HG02798 (cell line): ENCODE results near the gene AKR7A3.
"Not testable (repeated sequence)": the region's sequence is repeated elsewhere in the genome, so short reads cannot be mapped to it uniquely, and the experiment has no call there.

ENCODE experiments used
- ATAC-seq: cut with Tn5 transposase; IDR thresholded peaks from one replicate; pipeline ENCODE4 v1.9.1; 2021; ENCODE audit warnings: mild to moderate bottlenecking; ENCODE audit not compliant: unreplicated experiment, poor library complexity

Gene AKR7A3

DNA sequence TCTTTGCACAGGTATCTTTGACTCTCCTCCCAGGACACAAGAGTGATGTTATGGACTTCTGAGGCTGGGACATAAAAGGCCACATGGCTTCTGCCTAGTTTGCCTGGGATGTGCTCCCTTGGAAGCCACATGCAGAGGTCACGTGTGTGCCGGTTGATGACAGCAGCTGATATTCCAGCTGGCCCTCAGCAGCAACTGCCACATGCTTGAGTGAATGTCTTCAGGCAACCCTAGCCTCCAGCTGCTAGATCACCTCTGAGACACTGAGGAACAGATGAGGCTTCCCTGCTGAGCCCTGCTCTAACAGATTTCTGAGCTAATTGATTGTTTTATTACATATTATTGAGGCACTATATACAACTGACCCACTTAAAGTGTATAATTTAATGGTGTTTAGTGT lies 11.6 kb upstream of the AKR7A3 start:
- ATAC-seq = no peak

DNA sequence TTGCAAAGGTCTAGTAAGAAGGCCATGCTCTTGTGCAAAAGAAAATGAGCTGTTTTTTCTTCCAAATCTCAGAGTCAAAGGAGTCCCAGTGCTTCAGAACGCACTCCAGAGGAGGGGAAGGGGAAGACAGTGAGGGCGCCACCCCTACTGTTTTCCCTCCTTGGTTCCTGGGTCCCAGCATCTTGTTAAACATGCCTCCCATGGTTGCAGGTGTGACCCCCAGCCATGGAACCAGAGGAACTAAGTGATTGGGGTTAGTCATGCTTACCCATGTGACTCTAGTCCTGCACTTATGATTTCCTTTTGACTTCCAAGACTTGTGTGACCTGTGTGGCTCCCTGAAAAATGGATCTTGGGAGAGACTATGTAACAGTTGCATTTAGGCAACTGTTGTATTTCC lies 6.1 kb upstream of the AKR7A3 start:
- no peak for ATAC-seq

DNA sequence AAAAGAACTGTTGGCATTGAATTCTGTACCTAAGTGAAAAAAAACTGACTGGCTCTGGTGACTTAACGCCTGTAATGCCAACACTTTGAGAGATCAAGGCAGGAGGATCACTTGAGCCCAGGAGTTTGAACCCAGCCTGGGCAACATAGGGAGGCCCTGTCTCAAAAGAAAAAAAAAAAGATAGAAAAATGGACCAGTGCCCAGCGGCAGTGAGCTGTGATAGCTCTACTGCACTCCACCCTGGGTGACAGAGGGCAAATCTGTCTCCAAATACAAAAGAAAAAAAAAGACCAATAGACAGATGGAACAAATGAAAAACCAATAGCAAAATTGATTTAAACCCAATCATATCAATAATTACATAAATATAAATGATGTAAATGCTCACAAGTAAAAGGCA lies 674 bp upstream of the AKR7A3 start:
- no peak for ATAC-seq

DNA sequence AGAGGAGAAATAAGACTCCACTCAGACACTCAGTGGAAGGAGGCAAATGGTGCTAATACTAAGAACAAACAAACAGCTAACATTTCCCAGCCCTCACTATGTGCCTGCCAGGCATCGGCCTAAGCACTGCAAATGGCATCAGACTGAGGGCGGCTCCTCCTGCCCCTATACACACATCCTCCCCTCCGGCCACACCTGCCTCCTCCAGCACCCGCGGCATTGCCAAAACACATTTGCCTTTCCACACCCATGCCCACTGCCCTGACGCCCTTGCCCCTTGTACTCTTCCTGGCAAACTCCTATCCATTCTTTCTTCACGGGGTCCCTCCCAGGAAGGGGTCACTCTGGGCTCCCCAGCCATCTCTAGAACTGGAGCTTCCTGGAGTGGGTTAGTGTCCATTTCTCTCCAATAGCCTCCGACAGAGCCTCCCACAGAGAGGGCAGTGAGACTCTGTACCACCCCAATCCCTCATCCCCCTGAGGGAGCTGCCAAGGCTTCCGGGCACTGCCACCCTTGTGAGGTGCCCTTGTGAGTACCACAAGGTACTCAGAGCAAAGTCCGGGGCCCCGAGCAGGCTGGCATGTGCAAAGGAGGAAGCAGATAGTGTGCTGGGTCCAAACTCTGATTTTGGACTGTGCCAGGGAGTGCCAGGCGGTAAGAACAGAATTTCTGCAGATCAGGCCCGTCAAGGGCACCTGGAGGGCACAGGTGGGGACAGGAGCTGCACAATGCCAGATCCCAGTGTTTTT lies 959 bp downstream of the AKR7A3 start:
- no peak for ATAC-seq

DNA sequence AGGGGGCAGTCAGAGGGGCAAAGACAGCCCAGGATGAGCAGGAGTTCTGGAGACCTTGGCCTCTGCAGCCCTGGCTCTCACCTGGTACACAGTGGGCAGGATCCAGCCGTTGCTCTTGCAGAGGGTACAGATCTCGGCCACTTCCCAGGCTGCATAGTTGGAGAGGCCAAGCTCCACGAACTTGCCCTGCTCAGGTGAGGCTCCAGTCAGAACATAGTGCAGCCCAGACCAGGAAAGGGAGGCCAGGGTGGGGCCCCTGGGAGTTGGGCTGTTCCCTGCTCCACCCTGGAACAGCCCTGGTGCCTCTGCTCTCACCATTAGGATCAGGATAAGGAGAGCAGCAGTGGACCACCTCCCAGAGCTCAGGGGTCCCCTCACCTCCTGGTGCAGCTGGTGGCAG lies 2.8 kb downstream of the AKR7A3 start:
- not testable (repeated sequence) for ATAC-seq

DNA sequence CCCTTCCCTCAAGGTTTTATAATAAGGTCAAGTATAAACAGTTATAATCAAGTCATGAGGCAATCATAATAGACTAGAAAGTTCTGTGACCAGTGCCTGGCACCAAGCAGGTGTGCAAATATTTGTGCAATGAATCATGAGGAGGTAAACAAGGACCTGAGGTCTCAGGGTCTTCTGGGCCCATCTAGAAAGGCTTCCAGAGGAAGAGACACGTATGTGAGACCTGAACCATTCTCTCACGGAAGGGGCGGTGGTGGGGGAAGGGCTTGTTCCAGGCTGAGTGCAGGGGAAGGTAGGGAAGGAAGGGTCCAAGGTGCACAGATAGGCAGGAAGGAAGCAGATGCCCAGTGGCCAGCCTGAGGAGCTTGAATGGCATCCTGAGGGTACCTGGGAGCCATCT lies 3.2 kb downstream of the AKR7A3 start:
- ATAC-seq = not testable (repeated sequence)

DNA sequence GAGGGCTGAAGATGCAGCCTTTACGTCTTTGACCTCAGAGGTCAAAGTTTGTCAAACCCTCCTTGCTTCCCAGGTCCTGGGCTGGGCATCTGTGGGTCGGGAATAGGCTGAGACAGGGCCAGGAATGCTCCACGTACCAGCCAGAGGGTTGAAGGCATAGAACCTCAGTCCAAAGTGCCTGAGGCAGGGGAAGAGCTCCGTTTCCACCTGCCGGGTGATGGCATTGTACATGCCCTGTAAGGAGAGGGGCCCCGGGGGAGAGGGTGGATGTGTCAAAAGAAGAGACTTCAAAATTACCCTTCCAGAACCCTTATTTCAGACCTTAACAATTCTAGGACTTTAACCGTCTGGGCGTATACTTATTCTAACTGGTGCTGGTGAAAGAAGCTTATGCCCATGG lies 3.7 kb downstream of the AKR7A3 start:
- no peak for ATAC-seq

DNA sequence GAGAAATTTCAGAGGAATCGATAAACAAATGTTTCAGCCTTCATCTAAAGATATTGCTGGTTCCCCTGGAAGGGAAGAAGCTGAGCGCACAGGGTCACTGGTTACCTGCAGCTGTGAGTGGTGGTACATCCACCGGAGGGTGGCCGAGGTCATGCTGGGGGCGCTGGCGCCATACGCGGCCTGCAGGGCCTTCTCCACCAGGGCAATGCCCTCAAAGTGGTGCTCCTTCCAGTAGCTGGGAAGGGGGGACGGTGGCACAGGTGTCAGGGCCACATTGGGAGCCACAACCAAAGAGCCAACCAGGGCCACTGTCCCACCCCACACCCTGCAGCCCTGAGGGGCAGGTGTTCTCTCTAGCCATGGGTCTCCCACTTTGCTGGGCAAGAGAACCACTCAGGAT lies 4.7 kb downstream of the AKR7A3 start:
- ATAC-seq = no peak

DNA sequence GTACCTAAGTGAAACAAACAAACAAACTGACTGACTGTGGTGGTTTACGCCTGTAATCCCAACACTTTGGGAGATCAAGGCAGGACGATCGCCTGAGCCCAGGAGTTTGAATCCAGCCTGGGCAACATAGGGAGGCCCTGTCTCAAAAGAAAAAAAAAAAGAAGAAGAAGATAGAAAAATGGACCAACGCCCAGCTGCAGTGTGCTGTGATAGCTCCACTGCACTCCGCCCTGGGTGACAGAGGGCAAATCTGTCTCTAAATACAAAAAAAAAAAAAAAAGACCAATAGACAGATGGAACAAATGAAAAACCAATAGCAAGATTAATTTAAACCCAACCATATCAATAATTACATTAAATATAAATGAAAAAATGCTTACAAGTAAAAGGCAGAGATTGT lies 13.9 kb downstream of the AKR7A3 start:
- no peak for ATAC-seq

DNA sequence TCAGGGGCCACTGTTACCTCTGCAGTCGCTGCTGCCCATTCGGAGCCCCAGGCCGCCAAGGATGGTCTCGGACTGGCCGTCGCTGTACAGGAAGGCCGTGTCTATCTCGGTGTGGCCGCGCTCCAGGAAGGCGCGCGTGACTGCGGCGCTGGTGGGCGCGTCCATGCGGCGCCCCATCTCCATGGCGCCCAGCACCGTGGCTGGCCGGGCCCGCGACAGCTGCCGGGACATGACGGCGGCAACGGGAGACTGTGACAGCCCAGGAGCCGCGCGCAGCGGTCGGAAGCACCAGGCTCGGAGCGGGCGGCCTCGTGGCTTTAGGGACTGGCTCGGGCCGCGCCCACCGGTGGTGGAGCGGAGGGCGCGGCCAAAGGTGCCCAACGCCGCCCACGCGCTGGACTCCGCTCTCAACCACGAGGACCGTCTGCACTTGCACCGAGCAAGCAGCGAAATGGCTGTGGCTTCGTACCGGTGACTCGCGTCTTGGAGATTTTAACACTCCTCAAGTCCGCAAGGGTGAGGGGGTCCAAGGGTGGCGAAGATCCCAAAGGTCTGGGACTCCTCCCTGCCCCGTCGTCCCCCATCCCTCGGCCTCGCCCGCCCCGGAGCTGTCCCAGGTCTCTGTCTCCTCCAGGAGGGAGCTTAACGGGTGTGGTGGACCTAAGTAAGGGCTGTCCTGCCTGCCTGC lies 14.6 kb downstream of the AKR7A3 start:
- not testable (repeated sequence) for ATAC-seq

DNA sequence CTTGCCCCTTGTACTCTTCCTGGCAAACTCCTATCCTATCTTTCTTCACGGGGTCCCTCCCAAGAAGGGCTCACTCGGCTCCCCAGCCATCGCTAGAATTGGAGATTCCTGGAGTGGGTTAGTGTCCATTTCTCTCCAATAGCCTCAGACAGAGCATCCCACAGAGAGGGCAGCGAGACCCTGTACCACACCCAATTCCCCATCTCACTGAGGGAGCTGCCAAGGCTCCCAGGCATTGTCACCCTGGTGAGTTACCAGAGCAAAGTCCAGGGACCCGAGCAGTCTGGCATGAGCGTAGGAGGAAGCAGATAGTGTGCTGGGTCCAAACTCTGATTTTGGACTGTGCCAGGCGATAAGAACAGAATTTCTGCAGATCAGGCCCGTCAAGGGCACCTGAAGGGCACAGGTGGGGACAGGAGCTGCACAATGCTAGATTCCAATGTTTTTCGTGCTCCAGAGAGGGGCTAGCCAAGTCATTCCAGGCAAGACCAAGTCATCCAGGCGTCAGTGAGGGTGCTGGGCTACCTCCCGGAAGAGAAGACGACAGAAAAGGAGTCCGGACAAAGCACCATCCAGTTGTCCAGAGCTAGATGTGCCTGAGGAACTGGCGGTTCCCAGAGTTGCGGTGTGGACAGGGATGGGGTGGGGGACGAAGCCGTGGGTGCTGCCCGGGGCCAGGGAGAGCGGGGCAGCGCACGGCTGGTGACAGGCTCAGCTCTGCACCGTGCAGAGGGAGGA lies 15.3 kb downstream of the AKR7A3 start:
- no peak for ATAC-seq

DNA sequence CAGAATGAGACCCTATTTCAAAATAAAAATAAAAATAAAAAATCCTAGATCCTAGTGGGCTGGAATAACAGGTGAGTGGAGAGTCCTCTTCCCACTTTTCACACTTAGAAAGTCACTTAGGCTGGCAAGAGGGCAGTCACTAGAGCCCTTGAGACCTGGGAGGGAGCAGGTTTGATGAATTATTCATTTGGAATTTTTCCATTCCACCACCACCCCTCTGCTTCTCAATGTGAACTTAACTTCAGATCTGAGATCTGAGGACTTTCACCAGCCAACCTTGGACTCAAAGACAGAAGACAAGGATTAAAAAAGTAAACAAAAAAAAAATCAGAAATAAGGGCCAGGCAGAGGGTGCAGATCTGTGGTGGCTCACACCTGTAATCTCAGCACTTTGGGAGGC lies 16.5 kb downstream of the AKR7A3 start:
- no peak for ATAC-seq

DNA sequence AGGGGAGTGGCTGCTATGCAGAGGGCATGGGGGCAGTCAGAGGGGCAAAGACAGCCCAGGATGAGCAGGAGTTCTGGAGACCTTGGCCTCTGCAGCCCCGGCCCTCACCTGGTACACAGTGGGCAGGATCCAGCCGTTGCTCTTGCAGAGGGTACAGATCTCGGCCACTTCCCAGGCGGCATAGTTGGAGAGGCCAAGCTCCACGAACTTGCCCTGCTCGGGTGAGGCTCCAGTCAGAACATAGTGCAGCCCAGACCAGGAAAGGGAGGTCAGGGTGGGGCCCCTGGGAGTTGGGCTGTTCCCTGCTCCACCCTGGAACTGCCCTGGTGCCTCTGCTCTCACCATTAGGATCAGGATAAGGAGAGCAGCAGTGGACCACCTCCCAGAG lies 18.2 kb downstream of the AKR7A3 start:
- ATAC-seq = not testable (repeated sequence)

DNA sequence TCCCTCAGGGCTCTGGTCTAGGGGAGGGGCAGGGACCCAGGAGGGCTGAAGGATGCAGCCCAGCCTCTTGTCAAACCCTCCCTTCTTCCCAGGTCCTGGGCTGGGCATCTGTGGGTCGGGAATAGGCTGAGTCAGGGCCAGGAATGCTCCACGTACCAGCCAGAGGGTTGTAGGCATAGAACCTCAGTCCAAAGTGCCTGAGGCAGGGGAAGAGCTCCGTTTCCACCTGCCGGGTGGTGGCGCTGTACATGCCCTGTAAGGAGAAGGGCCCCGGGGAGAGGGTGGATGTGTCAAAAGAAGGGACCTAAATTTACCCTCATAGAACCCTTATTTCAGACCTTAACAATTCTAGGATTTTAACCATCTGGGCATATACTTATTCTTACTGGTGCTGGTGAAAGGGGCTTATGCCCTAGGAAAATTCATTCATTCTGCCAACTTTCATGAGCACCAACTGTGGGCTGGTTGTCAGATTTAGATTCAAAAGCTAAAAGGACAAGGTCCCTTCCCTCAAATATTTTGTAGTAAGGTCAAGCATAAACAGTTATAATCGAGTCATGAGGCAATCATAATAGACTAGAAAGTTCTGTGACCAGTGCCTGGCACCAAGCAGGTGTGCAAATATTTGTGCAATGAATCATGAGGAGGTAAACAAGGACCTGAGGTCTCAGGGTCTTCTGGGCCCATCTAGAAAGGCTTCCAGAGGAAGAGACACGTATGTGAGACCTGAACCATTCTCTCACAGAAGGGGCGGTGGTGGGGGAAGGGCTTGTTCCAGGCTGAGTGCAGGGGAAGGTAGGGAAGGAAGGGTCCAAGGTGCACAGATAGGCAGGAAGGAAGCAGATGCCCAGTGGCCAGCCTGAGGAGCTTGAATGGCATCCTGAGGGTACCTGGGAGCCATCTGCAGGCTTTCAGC lies 18.9 kb downstream of the AKR7A3 start:
- not testable (repeated sequence) for ATAC-seq

DNA sequence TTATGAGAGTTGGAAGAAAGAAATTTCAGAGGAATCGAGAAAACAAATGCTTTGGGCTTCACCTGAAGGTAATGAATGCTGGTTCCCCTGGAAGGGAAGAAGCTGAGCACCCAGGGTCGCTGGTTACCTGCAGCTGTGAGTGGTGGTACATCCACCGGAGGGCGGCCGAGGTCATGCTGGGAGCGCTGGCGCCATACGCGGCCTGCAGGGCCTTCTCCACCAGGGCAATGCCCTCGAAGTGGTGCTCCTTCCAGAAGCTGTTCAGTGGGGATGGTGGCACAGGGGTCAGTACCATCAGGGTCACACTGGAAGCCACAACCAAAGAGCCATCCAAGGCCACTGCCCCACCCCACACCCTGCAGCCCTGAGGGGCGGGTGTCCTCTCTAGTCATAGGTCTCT lies 20.1 kb downstream of the AKR7A3 start:
- ATAC-seq = no peak

DNA sequence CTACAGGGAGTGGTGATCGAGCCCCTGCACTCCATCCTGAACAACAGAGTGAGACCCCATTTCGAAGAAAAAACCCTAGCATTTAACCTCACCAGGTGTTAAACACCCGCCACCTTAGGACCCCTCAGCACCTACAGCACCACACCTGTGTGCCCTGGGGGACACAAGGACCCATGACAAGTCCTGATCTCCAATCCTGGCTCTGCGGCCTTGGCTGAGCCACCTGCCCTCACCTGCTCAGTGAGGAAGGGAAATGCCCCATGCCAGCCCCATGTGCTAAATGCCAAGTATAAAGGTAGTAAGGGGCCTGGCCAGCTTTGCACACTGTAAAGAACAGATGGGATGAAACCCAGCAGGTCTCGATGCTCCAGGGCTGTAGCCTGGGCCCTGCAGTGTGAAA lies 25.8 kb downstream of the AKR7A3 start:
- no peak for ATAC-seq

DNA sequence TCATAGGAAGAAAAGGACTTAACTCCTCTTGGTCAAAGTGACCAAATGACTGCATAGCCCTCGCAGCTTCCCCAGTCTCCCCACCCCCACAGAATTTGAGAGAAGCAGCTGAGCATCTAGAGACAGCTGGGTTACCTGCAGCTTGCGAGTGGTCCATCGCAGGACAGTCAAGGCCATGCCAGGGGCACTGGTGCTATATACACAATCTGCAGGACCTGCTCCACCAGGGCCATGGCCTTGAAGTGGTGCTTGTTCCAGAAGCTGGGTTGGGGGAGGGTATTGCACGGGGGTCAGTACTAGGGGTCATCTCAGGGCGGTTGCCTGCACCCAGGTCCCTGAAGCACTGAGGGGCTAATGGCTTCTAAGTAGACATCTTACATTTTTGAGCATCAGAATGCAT lies 26.5 kb downstream of the AKR7A3 start:
- ATAC-seq = no peak

DNA sequence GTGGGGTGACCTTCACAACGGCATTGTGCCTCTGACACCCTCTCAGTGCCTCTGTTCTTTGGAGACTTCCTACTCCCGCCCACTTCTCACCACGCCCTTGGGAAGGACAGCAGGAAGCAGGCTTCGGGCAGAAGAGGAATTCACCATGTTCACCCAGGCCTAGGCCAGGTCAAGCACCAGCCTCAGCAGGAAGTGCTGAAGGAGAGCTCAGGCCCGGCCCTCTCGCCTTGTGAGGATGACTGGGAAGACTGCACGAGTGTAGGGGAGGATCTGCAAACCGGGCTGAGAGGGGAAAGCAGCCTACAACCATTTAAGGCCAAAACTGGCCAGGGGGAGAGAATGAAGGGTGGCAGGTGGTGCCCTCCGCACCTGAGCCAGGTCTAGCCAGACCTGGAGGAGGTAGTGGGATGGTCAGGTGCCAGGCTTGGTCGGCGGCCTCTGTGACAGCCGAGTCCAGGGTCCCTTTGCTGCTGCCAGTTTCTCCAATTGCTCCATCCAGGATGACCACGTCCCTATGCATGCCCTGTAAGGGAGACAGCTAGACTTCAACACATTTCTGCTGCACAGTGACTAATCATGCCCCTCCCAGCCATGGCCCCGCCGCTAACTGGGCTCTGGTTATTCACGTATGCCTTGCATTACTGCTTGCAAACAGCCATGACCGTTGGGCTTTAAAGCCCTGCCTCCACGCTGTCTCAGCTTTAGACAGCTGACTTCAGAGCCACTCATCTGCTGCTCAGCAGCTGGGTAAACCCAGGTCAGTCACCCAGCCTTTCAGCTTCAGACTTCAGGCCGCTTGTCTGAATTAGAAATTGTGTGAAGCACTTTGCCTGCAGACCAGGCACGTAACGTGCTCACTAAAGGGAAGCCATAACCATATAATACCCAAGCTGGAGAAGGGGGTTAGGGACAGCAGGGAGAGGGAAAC lies 28.1 kb downstream of the AKR7A3 start:
- no peak for ATAC-seq

DNA sequence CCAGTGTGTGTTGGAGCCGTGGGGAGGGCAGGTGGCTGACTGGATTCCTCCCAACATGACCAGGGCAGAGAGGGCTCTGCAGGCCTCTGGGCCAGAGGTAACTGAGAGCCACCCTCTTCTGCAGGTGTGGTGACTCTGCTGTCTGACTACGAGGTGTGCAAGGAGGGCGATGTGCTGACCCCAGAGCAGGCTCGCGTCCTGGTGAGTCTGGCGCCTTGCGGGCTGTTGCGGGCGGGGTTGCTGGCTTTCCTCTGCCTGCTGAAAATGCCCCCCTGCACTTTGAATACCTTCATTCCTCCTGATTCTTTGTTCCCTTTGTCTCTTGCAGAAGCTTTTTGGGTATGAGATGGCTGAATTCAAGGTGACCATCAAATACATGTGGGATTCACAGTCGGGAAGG lies 30.2 kb downstream of the AKR7A3 start:
- no peak for ATAC-seq
